Measurements from ENCODE around the gene TRERF1. TPM values are rescaled to one million over a fixed set of nuclear protein-coding genes. Genes with fewer than 3 reads are reported as not detected.

The TRERF1 gene
- total RNA-seq, 1 donor from 2014 or later = 7.9 TPM

DNA sequence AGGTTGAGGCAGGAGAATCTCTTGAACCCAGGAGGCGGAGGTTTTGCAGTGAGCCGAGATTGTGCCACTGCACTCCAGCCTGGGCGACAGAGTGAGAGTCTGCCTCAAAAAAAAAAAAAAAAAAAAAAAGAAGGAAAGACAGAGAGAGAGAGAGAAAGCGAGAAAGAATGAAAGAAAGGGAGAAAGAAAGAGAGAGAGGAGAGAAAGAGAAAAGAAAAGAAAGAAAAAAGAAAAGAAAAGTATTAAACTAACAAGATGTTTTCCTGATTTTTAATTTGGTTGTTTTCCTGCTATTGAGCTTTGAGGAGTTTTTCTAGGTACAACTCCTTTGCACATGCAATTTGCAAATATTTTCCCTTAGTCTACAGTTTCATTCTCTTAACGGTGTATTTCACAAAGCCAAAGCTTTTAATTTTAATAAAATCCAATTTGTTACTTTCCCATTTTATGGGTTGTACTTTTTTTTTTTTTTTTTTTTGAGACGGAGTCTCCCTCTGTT lies 10.8 kb upstream of the TRERF1 start:
- TF ChIP-seq, protein P1, sequence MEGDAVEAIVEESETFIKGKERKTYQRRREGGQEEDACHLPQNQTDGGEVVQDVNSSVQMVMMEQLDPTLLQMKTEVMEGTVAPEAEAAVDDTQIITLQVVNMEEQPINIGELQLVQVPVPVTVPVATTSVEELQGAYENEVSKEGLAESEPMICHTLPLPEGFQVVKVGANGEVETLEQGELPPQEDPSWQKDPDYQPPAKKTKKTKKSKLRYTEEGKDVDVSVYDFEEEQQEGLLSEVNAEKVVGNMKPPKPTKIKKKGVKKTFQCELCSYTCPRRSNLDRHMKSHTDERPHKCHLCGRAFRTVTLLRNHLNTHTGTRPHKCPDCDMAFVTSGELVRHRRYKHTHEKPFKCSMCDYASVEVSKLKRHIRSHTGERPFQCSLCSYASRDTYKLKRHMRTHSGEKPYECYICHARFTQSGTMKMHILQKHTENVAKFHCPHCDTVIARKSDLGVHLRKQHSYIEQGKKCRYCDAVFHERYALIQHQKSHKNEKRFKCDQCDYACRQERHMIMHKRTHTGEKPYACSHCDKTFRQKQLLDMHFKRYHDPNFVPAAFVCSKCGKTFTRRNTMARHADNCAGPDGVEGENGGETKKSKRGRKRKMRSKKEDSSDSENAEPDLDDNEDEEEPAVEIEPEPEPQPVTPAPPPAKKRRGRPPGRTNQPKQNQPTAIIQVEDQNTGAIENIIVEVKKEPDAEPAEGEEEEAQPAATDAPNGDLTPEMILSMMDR (IDR thresholded peaks at IDR 0.05; ENCODE audit: unreplicated experiment) = no peak
- peaks cover 3% of the 10 kb centered on the region for H3K9me3 Mint-ChIP-seq (ENCODE audit: low read depth)
- DNase-seq (ENCODE audit: low spot score, unreplicated experiment) = no peak
- no peaks in the 10 kb centered on the region for H3K4me1 Mint-ChIP-seq (ENCODE audit: low read depth)
- H3K27me3 Mint-ChIP-seq = no peaks in the 10 kb centered on the region
- H3K4me3 Mint-ChIP-seq (ENCODE audit: low read depth) = no peak overlapping the region
- H3K36me3 Mint-ChIP-seq (ENCODE audit: insufficient read depth) = no peaks in the 10 kb centered on the region
- no peak overlapping the region for H3K27ac Mint-ChIP-seq

DNA sequence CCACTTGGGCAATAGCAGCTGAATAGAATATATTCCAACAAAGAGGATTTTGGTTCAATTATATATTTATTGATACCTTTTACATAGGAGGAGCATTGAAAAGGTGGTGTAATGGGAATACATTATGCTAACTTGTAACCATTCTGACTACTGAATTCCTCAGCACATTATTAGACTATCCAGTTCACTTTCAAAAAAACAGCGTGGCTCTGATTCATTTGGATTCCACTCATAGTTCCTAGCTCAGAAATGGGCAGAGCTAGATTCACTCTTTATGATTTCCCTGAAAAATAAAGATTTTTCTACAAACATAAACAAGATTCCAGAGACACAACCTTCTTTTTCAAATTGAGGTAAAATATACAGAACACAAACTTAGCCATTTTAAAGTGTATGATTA lies 9.2 kb upstream of the TRERF1 start:
- Mint-ChIP-seq H3K27ac (no peak overlapping the region), H3K4me3 (ENCODE audit: low read depth) (no peak overlapping the region), H3K27me3 (no peaks in the 10 kb centered on the region), H3K36me3 (ENCODE audit: insufficient read depth) (no peaks in the 10 kb centered on the region), H3K9me3 (ENCODE audit: low read depth) (peaks cover 3% of the 10 kb centered on the region), H3K4me1 (ENCODE audit: low read depth) (no peaks in the 10 kb centered on the region)
- TF ChIP-seq, protein P1 (IDR thresholded peaks at IDR 0.05; ENCODE audit: unreplicated experiment) = no peak
- DNase-seq (ENCODE audit: low spot score, unreplicated experiment) = no peak

GRCh38 chr6:42459888-42460287 lies 8.2 kb upstream of the TRERF1 start:
- Mint-ChIP-seq H3K9me3 (ENCODE audit: low read depth) (no peaks in the 10 kb centered on the region), H3K4me1 (ENCODE audit: low read depth) (no peaks in the 10 kb centered on the region), H3K27ac (no peak overlapping the region), H3K27me3 (no peaks in the 10 kb centered on the region), H3K36me3 (ENCODE audit: insufficient read depth) (no peaks in the 10 kb centered on the region), H3K4me3 (ENCODE audit: low read depth) (no peak overlapping the region)
- TF ChIP-seq, protein P1 (IDR thresholded peaks at IDR 0.05; ENCODE audit: unreplicated experiment) = no peak
- DNase-seq (ENCODE audit: low spot score, unreplicated experiment) = no peak

DNA sequence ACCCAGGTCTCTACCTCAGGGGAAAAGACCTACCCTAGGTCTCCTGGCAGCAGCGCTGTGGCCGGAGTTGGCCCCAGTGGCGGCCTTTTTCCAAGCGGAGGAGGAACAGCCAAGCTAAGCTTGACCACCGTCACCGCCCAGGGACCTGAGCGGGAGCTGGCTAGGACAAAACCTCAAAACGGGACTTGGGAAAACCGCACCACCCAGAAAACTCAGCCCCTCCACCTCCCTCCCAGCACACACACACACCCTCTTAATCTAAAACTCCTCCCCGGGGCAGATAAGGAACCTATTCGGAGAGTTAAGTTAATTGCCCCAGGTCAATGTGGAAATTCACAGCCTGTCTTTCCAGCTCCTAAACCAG lies 2.7 kb upstream of the TRERF1 start:
- TF ChIP-seq, protein P1 (IDR thresholded peaks at IDR 0.05; ENCODE audit: unreplicated experiment) = no peak
- Mint-ChIP-seq H3K27ac (peak overlapping the region; percentile 92), H3K27me3 (no peaks in the 10 kb centered on the region), H3K9me3 (ENCODE audit: low read depth) (no peaks in the 10 kb centered on the region), H3K4me3 (ENCODE audit: low read depth) (peak overlapping the region; percentile 93), H3K36me3 (ENCODE audit: insufficient read depth) (no peaks in the 10 kb centered on the region), H3K4me1 (ENCODE audit: low read depth) (peaks cover 24% of the 10 kb centered on the region)
- peak; percentile 24 for DNase-seq (ENCODE audit: low spot score, unreplicated experiment)

DNA sequence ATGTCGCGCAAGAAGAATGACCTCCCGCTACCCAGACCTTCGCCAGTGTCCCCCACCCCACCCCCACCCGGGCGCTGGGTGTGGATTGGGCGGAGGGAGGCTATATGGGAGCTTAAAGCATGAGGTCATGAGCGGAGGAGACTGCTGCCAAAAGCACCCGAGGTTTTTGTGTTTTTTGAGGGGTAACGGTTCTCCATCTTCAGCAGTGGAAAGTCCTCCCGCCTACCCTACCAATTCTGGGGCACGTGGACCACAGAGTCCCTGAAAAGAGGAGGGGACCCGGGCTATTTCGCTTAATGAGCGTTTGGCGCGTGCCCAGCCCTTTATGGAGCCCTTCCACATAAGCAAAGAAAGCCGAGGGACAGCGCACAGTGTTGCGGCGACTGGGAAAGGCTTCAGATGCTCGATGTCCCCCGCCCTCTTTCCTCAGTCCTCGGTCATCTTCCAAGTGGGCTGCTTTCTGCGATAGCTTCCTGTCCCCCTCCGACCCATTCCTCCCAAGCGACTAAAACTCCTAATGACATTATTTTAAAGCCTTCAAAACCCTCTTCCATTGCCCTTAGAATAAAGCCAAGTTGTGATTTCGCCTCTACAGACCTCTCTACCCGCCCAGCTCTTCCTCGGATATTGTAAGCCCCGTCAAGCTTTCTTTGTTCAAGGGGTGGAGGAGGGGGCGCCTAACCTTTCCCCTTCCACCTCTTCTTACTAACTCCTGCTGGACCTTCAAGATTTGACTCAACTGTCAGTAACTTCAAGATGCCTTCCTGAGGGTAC lies 2.1 kb upstream of the TRERF1 start:
- H3K4me3 Mint-ChIP-seq (ENCODE audit: low read depth) = peak overlapping the region; percentile 93
- peaks cover 27% of the 10 kb centered on the region for H3K4me1 Mint-ChIP-seq (ENCODE audit: low read depth)
- peak; percentile 15 for DNase-seq (ENCODE audit: low spot score, unreplicated experiment)
- TF ChIP-seq, protein P1 (IDR thresholded peaks at IDR 0.05; ENCODE audit: unreplicated experiment) = no peak
- H3K36me3 Mint-ChIP-seq (ENCODE audit: insufficient read depth) = no peaks in the 10 kb centered on the region
- no peaks in the 10 kb centered on the region for H3K9me3 Mint-ChIP-seq (ENCODE audit: low read depth)
- H3K27ac Mint-ChIP-seq = peak overlapping the region; percentile 92
- no peaks in the 10 kb centered on the region for H3K27me3 Mint-ChIP-seq
